T-helper 1 cell treated with Interleukin-12 subunit alpha and Interleukin-12 subunit beta and Interleukin-4 antibody, amounts not matched to agents 30 μg/mL and 1 μg/mL, for 36 hours (primary cell): ENCODE measurements around the gene RPL10A.

ENCODE experiments used
- H3K27ac Mint-ChIP-seq: one replicate; pipeline ENCODE4 v1.8.0; 2021; ENCODE audit warnings: mild to moderate bottlenecking, mixed read lengths
- H3K27me3 Mint-ChIP-seq: one replicate; pipeline ENCODE4 v1.8.0; 2021; ENCODE audit warnings: low read depth, mixed read lengths
- H3K36me3 Mint-ChIP-seq: one replicate; pipeline ENCODE4 v1.8.0; 2021; ENCODE audit warnings: low read depth, mixed read lengths
- H3K4me1 Mint-ChIP-seq: one replicate; pipeline ENCODE4 v1.8.0; 2021; ENCODE audit warnings: low read depth, mixed read lengths
- H3K4me3 Mint-ChIP-seq: one replicate; pipeline ENCODE4 v1.8.0; 2021; ENCODE audit warnings: mild to moderate bottlenecking, moderate library complexity, mixed read lengths
- H3K9me3 Mint-ChIP-seq: one replicate; pipeline ENCODE4 v1.8.0; 2021; ENCODE audit warnings: mixed read lengths

The RPL10A gene

DNA sequence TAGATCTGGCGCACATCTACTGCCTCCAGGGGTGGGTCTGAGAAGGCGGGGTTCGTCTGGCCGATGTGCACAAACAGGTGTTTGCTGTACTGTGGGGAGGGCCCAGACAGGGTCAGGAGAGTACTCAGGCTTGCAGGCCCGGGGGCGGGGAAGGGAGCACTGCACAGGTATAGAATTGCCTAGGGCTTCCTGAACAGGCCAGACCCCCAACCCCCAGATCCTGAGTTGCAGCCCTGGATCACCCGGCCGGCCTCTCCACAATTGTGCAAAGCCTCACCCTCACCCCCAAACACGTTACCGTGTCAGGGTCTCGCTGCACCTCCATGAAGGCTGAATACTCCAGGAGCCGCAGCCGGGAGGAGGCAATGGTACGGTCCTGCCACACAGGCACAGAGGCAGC lies 7.8 kb downstream of the RPL10A start:
- Mint-ChIP-seq H3K36me3 (peaks cover 7% of the 10 kb centered on the region), H3K9me3 (no peaks in the 10 kb centered on the region), H3K4me3 (no peak overlapping the region), H3K4me1 (peaks cover 4% of the 10 kb centered on the region), H3K27ac (no peak overlapping the region), H3K27me3 (no peaks in the 10 kb centered on the region)

DNA sequence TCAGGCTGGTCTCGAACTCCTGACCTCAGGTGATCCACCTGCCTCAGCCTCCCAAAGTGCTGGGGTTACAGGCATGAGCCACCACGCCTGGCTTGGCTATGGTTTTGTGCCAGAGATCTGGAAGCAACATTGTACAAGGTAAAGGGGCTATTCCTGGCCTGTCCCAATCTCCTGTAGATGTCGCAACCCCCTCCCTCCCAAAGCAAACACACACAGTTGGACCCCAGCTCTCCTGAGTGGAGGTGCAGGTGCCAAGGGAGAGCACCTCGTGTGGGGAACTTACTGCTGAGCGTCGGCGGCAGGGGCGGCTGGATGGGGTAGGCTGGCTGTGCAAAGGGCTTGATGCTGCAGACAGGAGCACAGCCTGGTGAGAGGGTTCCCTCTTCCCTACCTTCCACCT lies 8.8 kb downstream of the RPL10A start:
- Mint-ChIP-seq H3K27ac (no peak overlapping the region), H3K9me3 (no peaks in the 10 kb centered on the region), H3K4me3 (no peak overlapping the region)

DNA sequence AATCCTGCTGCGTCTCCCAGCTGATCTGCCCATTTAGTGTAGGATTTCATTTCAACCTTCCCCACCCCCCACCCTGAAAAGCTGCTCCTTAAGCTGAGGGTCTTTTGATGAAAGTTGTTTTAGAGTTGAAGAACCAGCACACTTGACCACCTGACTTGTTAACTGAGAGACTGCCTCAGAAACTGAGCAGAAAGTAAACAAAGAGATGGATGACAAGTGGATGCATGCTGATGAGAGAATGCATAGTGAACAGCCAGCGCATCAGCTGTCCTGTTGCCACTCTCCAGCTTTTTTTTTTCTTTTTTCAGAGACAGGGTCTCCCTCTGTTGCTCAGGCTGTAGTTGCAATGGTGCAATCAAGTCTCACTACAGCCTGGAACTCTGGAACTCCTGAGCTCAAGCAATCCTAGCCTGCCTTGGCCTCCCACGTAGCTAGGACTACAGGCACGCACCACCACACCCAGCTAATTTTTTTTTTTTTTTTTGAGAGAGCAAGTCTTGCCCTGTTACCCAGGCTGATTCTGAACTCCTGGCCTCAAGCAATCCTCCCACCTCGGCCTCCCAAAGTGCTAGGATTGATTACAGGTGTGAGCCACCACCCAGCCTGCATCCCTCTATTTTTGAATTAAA lies 9.5 kb downstream of the RPL10A start:
- Mint-ChIP-seq H3K36me3 (peaks cover 3% of the 10 kb centered on the region), H3K27ac (no peak overlapping the region), H3K4me3 (no peak overlapping the region), H3K27me3 (no peaks in the 10 kb centered on the region), H3K4me1 (no peaks in the 10 kb centered on the region), H3K9me3 (no peaks in the 10 kb centered on the region)

More for the DNA sequence above, 8.8 kb downstream of the RPL10A start:
- Mint-ChIP-seq H3K36me3 (peaks cover 3% of the 10 kb centered on the region), H3K4me1 (peaks cover 2% of the 10 kb centered on the region), H3K27me3 (no peaks in the 10 kb centered on the region)

DNA sequence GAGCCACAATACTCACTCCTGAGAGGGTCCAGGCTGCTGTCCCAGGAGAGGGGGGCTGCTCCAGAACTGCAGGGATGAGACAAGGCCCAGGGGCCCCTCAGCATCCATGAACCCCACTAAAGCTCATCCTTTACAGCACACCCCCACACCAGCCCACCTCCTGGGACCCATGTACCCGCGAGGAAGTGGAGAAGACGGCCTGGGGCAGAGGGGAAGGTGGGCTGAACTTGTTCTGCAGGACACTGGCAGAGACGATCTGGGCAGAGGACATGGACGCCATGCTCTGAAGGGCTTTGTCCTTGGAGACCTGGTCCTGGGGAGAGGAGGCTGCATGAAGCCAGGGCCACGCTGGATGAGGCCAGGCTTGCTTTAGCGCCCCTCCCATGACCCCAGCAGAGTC lies 10.1 kb downstream of the RPL10A start:
- no peaks in the 10 kb centered on the region for H3K4me1 Mint-ChIP-seq

DNA sequence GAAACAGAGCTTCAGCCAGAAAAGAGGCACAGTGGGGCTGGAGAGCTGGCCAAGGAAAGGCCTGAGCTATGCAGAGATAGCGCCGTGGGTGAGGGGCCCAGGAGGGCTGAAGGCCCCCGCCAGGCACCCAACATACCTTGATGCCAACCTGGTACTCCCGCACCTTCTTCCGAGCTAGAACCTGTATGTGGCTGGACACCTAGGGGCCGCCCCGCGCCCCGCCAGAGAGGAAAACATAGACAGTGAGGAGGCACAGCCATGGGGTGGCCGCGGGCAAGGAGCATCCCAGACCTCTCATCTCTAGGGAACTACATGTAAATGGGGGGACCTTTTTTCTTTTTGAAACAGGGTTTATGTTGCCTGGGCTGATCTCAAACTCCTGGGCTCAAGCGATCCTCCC lies 12.0 kb downstream of the RPL10A start:
- Mint-ChIP-seq H3K27ac (no peak overlapping the region), H3K4me3 (no peak overlapping the region), H3K36me3 (no peaks in the 10 kb centered on the region), H3K9me3 (no peaks in the 10 kb centered on the region), H3K4me1 (no peaks in the 10 kb centered on the region), H3K27me3 (no peaks in the 10 kb centered on the region)

More for the DNA sequence above, 10.1 kb downstream of the RPL10A start:
- Mint-ChIP-seq H3K27ac (no peak overlapping the region), H3K4me3 (no peak overlapping the region), H3K9me3 (no peaks in the 10 kb centered on the region), H3K27me3 (no peaks in the 10 kb centered on the region), H3K36me3 (peaks cover under 1% of the 10 kb centered on the region)

DNA sequence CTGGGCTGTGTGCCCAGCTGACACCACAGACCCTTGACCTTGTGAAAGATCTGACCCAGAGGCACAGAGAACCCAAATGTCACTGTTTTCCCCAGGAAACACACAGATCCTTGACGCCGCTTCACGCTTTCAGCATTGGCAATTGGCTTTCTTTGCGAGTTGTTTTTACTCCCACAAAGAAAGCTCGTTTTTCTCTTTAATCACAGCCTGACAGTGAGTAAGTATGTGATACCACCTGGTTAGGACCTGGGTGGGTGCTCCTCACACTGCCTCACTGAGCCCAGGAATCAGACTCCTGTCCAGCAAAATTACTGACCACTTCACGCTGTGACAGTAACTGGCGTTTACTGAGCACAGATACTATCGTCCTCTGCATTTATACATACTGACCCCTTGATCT lies 13.0 kb downstream of the RPL10A start:
- Mint-ChIP-seq H3K27me3 (no peaks in the 10 kb centered on the region), H3K36me3 (no peaks in the 10 kb centered on the region), H3K9me3 (no peaks in the 10 kb centered on the region), H3K27ac (no peak overlapping the region), H3K4me3 (no peak overlapping the region), H3K4me1 (no peaks in the 10 kb centered on the region)

DNA sequence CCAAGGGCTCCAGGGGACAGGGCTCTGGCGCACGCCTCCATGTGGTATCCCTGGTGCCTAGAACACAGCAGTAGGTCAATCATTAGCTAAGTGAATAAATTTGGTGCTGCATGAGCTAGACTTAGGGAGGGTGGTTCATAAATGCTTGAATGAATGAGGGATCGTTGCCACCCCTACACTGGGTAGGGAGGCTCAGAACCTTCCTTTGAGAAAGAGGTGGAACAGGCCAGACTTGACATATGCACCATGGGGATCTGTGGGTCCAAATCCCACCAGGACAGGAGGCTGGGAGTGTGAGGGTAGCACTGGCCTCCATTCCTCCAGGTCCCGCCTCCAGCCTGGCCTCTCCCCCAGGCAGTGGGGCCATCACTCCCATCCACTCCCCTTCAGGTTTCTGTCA lies 14.9 kb downstream of the RPL10A start:
- Mint-ChIP-seq H3K27ac (no peak overlapping the region), H3K4me3 (no peak overlapping the region), H3K4me1 (peaks cover 6% of the 10 kb centered on the region), H3K9me3 (no peaks in the 10 kb centered on the region), H3K27me3 (no peaks in the 10 kb centered on the region), H3K36me3 (no peaks in the 10 kb centered on the region)

DNA sequence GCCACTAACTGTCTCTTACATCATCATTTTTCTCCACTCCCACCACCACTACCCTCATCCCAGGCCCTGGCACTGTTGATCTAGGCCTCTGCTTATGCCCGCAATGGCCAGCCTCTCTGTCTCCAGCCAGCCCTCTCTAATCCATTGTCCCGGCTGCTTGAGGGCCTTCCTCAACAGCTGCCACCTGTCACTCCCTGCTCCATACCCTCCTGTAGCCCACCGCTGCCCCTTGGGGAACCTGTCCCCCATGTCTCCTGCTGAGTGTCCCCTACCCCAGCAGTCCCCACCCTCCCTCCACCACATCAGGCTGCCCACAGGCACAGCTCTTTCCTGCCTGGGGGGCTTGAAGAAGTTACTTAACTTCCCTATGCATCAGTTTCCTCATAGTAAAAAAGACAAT lies 15.3 kb downstream of the RPL10A start:
- Mint-ChIP-seq H3K27me3 (no peaks in the 10 kb centered on the region), H3K27ac (no peak overlapping the region), H3K36me3 (no peaks in the 10 kb centered on the region), H3K4me3 (no peak overlapping the region), H3K9me3 (no peaks in the 10 kb centered on the region), H3K4me1 (peaks cover 8% of the 10 kb centered on the region)

DNA sequence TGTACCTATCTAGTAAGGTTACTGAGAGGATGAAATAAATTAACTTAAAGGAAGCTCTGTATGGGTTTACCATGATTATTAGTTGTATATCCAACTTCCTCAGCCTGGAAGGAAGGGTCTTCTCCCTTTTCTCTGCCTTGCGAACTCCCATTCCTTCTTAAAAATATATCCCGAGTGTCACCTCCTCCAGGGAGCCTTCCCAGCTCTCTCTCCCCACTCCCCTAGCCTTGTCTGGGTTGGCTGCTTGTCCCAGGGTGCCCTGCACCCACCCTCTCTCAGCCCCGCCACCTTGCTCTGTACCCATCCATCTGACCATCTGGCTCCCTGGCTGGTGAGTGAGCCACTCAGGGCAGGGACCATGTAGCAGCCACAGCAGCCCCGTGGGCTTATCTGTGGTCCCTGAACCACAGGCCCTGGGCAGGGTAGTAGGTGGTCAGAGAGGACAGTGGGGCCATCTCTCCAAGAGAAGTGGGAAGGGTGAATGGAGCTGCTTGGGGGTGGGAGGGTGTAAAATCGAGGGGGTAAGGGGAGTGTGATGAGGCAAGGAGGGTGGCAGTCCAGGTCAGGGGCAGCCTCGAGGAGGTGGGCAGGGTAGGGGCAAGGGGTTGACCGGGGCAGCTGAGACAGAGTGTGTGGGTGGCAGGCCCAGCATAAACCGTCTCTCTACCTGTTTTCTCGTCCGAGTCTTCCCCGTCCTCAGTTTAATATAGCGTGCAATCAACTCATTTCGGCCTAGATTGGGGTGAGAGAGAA lies 15.9 kb downstream of the RPL10A start:
- Mint-ChIP-seq H3K27me3 (no peaks in the 10 kb centered on the region), H3K36me3 (no peaks in the 10 kb centered on the region), H3K4me3 (no peak overlapping the region), H3K27ac (no peak overlapping the region), H3K9me3 (no peaks in the 10 kb centered on the region), H3K4me1 (peaks cover 8% of the 10 kb centered on the region)

DNA sequence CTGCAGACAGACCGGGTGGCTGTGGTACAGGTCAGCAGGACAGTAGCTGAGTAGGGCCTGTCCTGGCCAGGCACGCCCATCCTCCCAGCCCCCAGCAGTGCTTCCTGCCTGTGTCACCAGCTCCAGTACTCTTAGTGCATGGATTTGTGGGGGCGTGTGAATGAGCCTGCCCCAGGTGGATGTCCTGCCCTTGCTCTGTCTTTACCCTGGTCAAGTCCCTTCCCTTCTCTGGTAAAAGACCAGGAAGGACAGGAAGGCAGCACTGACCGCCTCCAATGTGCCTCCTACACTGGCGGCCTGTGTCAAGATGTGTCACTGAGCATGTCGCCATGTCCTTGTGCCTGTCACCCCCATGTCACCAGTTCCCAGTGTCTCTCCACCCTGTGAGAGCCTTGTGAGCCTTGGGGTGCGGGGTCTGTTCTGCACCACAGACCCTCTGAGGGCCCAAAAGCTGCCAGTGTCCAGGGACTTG lies 16.8 kb downstream of the RPL10A start:
- H3K36me3 Mint-ChIP-seq, result no peaks in the 10 kb centered on the region
- H3K4me3 Mint-ChIP-seq, result no peak overlapping the region
- no peaks in the 10 kb centered on the region for H3K9me3 Mint-ChIP-seq
- no peaks in the 10 kb centered on the region for H3K27me3 Mint-ChIP-seq
- H3K4me1 Mint-ChIP-seq, result peaks cover 8% of the 10 kb centered on the region
- no peak overlapping the region for H3K27ac Mint-ChIP-seq

DNA sequence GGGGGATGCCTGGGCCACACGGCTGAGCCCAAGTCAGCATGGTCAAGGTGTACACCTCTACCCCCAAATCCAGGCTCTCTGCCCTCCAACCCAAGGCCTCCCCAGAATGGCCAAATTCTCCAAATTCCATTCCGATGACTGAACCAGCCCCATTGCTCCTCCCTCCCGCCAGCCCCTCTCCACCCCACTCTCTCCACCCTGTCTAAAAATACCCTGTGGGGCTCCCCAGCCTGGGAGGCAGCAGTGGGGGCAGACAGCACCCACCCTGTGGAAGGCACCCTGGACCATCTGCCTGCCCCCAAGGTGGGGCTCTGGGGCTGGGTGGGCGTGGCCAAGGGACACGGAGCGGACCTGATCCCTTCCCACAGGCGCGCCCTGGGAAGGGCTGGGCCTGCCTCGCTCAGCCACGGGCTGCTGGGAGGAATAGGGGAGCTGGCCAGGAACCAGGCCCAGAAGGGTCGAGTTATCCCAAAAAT lies 17.2 kb downstream of the RPL10A start:
- H3K27ac Mint-ChIP-seq, result no peak overlapping the region
- no peak overlapping the region for H3K4me3 Mint-ChIP-seq
- H3K36me3 Mint-ChIP-seq, result no peaks in the 10 kb centered on the region
- H3K27me3 Mint-ChIP-seq, result no peaks in the 10 kb centered on the region
- no peaks in the 10 kb centered on the region for H3K9me3 Mint-ChIP-seq
- H3K4me1 Mint-ChIP-seq, result peaks cover 8% of the 10 kb centered on the region

DNA sequence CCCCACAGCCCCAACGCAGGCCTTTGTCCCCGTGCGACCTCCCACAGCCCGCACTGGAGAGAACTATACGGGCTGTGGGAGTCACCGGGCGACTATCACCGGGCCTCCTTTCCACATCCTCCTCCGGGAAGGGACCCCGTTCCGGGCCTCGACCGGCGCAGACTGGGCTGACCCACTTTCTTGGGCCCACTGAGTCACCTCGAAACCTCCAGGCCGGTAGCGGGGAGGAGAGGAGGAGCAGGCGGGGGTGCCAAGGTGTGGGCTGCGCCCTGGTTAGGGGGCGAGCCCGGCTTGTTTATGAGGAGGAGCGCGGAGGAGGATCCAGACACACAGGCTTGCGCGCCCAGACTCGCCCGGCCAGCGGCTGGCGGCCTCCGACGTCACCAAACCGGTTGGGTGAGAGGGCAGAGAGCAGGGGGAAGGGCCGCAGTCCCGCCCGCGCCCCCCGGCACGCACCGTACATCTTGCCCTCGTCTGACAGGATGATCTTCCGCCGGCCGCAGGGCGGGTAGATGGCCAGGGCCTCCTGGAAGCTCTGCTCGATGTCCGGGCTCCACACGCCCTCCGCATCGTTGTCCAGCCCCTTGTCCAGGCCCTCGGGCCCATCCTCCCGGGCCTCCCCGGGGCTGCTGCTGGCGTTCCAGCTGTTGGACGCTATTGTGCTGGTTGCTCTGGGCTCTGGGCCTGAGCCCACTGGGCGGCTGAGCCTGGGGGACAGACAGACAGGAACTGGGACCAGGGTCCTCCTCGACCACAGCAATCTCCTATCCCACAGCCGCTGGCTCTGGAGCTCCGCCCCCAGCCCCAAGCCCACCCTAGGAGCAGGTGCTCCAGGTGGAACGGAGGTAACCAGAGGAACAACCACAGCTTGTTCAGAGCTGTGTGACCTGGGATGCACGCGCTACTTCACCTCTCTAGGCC lies 18.1 kb downstream of the RPL10A start:
- H3K36me3 Mint-ChIP-seq, result no peaks in the 10 kb centered on the region
- H3K27me3 Mint-ChIP-seq, result peaks cover 5% of the 10 kb centered on the region
- H3K4me1 Mint-ChIP-seq, result peaks cover 8% of the 10 kb centered on the region
- H3K9me3 Mint-ChIP-seq, result no peaks in the 10 kb centered on the region
- H3K4me3 Mint-ChIP-seq, result no peak overlapping the region
- no peak overlapping the region for H3K27ac Mint-ChIP-seq

DNA sequence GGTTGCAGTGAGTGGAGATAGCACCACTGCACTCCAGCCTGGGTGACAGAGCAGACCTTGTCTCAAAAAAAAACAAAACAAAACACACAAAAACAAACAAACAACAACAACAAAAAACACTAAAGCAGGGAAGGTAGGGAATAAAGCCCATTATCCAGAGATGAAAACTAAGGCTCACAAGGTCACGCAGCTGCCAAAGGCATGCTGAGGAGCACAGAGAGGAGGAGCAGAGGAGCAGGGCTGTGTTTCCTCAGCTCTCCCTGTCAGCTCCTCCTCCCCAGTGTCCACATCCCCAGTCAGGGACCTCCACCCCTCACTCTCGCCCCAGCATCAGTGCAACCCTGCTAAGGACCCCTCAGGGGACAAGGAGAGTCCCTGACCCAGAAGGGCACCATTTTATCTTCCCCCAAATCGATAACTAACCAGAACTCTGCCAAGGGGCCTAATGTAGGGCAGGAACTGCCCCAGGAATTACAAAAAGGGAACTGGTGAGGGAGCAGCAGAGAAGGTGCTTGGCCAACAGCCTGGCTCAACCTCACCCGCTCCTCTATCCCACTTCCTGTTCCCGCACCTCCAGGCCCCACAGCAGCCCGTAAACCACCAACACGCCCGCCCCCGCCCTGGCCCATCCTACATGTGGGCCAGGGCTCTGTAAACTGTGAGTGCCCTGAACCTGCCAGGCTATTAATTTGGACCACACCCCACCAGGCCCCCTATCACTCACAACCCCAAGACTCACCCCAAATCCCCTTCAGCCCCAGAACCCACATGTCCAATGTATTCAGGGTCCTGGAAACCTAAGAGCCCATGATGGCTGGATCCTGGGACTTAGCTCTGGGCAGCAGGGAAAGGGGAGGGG lies 19.7 kb downstream of the RPL10A start:
- Mint-ChIP-seq H3K9me3 (no peaks in the 10 kb centered on the region), H3K27me3 (peaks cover 9% of the 10 kb centered on the region), H3K36me3 (no peaks in the 10 kb centered on the region), H3K4me1 (peaks cover 8% of the 10 kb centered on the region), H3K27ac (no peak overlapping the region), H3K4me3 (no peak overlapping the region)

DNA sequence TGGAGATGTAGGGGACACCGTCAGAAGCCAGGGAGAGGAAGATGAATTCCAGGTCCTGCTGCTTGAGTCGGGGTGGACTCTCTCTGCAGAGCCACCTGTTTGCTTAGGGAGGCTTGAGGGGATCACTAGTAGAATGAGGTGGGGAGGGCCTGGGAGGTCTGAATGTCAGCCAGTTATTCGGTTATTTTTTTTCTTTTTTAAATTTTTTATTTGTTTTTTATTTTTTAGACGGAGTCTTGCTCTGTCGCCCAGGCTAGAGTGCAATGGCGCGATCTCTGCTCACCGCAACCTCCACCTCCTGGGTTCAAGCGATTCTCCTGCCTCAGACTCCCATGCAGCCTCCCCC lies 20.3 kb downstream of the RPL10A start:
- H3K36me3 Mint-ChIP-seq, result no peaks in the 10 kb centered on the region
- no peak overlapping the region for H3K4me3 Mint-ChIP-seq
- peaks cover 15% of the 10 kb centered on the region for H3K27me3 Mint-ChIP-seq
- no peaks in the 10 kb centered on the region for H3K9me3 Mint-ChIP-seq
- peaks cover 8% of the 10 kb centered on the region for H3K4me1 Mint-ChIP-seq
- H3K27ac Mint-ChIP-seq, result no peak overlapping the region
